Measurements from ENCODE around the gene CLDN2.
"Not testable (repeated sequence)": the region's sequence is repeated elsewhere in the genome, so short reads cannot be mapped to it uniquely, and the experiment has no call there.

Gene CLDN2

GRCh38 chrX:106919932-106920452 lies at the start of gene CLDN2:
CLDN2 (plus strand) TSS chrX:106920402; CDS start chrX:106928229, 7,827 bp downstream.
- DNase-seq (ENCODE audit: low read depth in 1 of 2, low spot score in 1 of 2) = no peak

DNA sequence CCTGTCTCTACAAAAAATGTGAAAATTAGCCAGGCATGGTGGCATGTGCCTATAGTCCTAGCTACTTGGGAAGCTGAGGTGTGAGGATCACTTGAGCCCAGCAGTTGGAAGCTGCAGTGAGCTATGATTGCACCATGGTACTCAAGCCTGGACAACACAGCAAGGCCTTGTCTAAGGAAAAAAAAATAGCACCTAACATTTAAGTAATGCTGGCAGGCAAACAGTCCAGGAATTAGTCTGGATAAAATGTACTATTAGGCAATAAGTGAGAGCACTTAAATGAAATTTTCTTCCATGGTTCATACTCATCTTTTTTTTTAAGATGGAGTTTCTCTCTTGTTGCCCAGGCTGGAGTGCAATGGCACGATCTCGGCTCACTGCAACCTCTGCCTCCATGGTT lies 47.4 kb upstream of the CLDN2 start:
- DNase-seq (ENCODE audit: low read depth in 1 of 2, low spot score in 1 of 2) = not testable (repeated sequence)

DNA sequence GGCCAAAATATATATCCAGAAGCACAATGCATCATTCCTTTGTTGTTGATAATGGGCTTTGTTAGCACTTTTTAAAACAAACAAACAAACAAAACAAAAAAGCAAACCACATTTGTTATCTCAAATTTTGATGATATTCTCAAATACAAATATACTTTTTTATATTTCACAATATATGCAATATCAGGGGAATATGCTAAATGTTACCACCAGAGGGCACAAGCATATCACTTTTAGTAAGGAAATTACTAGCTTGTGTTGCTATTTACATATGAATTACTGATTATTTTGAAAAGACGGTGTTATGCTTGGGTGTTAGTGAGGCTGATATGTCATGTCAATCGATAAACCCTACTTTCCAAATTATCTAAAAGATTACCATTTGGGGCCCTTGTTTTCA lies 46.1 kb upstream of the CLDN2 start:
- DNase-seq (ENCODE audit: low read depth in 1 of 2, low spot score in 1 of 2) = no peak

DNA sequence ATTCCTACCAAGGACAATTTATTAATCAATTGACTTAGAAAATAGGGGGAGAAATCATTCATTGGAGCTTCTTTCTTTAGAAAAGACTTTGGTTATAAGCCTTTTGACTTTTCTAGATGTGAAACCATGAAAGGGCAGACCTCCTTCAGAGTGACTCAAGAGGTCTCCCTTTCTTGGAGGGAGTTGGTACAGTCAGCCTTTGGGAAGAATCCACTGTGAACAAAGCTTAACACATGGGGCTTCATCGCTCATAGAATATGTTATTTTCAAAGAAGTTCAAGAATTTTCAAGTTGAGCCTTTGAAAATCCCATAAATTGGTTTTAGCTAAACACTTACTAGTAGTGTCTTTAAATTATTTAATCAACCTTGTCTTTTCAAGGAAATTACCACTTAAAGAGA lies 45.1 kb upstream of the CLDN2 start:
- DNase-seq (ENCODE audit: low read depth in 1 of 2, low spot score in 1 of 2) = no peak

DNA sequence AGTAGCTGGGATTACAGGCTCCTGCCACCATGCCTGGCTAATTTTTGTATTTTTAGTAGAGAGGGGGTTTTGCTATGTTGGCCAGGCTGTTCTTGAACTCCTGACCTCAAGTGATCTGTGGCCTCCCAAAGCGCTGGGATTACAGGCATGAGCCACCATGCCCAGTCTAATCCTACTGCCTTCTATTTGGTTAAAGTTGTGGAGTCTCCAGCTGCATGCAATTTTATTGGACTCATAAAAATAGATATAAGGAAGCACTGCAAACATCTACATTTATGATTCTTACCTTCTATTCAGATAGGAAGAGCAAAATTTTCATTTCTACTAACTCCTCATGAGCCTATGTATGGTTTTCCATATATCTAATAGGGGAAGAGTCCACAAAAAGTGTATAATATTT lies 30.7 kb upstream of the CLDN2 start:
- DNase-seq (ENCODE audit: low read depth in 1 of 2, low spot score in 1 of 2) = no peak

DNA sequence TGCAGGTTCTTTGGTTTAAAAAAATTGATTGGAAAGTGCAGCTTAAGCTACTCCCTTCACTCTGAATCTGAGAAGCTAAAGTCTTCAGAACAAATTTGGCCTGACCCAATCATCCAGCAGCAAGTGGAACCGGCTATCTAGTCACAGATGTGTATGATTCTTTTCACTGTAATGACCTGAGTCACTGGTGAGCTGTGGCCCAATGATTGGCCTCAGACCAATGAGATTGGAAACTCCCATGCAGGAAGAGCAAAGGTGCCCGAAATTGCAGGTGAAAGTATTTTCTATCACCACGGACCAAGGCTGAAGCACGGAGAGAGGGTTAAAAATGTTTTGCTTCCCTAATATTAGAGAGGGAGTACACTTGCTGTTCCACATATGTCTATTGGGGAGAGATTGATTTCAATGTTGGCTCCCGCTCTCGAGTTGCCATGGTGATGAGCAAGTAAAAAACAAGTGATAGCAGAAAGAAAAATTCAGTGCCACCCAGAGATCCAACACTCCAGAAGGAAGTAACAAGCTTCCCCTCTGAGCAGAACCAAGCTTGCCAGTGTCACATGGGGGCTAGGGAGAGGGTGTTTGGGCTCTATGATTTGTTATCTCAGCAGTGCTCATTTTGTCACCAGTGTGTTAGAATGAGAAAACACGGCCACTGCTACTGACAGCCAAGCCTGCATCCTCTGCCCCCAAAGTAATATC lies 28.3 kb upstream of the CLDN2 start:
- DNase-seq (ENCODE audit: low read depth in 1 of 2, low spot score in 1 of 2) = no peak

DNA sequence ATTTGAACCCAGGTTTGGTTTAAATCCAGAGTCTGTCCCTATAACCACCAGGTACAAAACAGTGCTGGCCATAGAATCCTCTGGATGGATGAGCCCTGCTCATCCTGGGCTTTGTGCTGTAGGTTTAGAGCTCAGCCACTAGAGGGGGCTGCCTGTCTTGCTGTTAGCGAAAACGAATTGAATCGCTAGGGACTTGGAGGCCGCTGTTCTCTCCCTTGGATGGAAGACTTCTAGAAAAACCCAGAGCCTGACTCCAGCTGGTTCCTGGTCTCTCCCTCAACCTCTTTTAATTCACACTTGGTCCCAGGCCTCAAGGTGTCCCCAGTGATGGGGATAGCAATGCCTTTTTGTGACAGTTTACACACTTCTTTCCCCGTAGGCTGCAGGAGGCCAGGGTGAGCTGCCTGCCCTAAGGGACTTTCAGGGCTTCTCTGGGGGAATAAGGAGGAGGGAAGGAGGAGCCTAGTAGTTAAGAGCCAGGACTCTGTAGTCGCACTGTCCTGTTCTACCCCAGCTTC lies 25.8 kb upstream of the CLDN2 start:
- DNase-seq (ENCODE audit: low read depth in 1 of 2, low spot score in 1 of 2) = peak in 1 of 2 donors; percentile 7

- no peak for DNase-seq (ENCODE audit: low read depth in 1 of 2, low spot score in 1 of 2)
Measured at GRCh38 chrX:106894978-106895452, 25.2 kb upstream of the CLDN2 start.

GRCh38 chrX:106897259-106897658 lies 22.9 kb upstream of the CLDN2 start:
- no peak for DNase-seq (ENCODE audit: low read depth in 1 of 2, low spot score in 1 of 2)

GRCh38 chrX:106898462-106898861 lies 21.7 kb upstream of the CLDN2 start:
- no peak for DNase-seq (ENCODE audit: low read depth in 1 of 2, low spot score in 1 of 2)

DNA sequence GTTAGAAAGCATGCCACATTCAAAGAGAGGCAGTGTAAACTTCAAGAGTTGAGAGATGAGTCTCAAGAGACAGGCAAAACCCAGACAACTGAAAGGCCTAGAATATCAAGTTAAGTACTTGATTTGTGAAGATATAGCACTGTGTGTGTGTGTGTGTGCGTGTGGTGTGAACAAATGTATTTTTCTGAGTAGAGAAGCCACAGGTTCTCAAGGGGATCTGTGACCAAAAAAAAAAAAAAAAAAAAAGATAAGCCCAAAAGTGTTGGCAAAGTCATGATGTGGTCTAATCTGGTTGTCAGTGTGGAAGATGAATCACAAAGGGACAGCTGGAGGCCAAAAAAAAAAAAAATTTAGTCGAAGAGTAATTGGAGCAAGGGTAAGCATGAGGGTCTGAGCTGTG lies 20.9 kb upstream of the CLDN2 start:
- DNase-seq (ENCODE audit: low read depth in 1 of 2, low spot score in 1 of 2) = no peak

DNA sequence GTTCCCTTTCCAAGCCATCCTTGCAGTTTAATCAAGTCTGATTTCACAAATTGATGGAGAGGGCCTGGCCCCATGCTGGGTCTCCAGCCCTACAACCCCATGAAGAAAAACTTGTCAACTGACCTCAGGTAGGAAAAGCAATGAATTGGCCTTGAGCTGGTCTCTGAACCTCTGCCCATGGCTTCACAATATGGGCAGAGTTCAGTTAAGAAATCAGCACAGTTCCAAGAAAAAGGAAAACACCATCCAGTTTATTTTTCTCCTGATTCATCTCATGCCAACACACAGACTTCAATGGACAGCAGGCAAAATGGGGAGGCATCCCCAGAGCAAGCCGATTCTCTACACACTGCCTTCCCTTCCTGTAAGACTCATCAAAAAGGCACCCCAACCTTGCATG lies 20.4 kb upstream of the CLDN2 start:
- no peak for DNase-seq (ENCODE audit: low read depth in 1 of 2, low spot score in 1 of 2)

GRCh38 chrX:106901341-106901740 lies 18.9 kb upstream of the CLDN2 start:
- DNase-seq (ENCODE audit: low read depth in 1 of 2, low spot score in 1 of 2) = no peak

- no peak for DNase-seq (ENCODE audit: low read depth in 1 of 2, low spot score in 1 of 2)
Measured at GRCh38 chrX:106901781-106902219, 18.4 kb upstream of the CLDN2 start.

DNA sequence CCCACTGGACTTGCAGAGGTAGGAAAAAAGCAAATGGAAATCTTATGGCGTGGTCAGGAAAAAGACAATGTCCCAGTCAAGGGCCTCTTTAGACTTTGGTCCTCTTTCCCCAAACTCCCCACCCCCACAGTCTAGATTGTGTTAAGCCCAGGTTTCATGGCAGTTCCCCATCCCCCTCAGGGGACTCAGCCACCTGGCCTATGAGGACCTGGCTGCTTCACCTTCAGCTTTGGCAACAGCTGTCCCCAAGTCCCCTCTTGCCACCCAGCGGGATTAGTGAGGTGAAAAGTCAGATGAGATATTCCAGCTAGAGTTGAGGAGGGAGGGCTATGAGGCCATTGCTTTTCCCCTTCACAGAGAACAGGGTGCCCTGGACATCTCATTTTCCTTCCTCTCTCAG lies 17.5 kb upstream of the CLDN2 start:
- DNase-seq (ENCODE audit: low read depth in 1 of 2, low spot score in 1 of 2) = no peak

DNA sequence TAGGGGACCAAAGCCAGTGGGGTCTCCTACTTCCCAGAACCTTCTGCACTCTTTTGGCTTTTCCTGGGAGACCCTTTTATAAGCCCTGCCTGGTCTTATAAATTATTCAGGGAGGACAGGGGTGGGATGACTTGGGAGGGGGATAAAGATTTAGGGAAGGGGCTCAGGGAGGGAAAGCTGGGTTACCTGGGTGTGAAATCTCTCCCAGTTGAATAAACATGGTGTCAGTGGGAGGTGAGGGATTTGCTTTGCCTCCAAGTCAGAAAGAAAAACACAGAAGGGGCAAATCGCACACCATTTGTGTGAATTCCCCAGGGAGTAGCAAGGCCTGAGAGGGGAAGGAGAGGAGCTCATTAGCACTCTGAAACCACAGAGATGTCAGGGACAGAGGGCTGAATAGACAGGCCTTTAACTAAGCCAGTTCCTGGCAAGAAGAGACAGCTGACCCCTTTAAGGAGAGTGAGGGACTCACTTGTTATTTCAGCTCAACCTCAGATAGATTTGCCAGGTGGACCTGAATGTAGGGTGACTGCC lies 16.8 kb upstream of the CLDN2 start, which contains the start of gene RIPPLY1:
Gene RIPPLY1, minus strand, starts transcription at position 51 of the 534 bp plus-strand sequence. CDS start 54 bp downstream, outside the sequence.
- no peak for DNase-seq (ENCODE audit: low read depth in 1 of 2, low spot score in 1 of 2)

GRCh38 chrX:106903856-106904528 lies 16.2 kb upstream of the CLDN2 start:
- DNase-seq (ENCODE audit: low read depth in 1 of 2, low spot score in 1 of 2) = no peak

GRCh38 chrX:106905064-106905708 lies 15.0 kb upstream of the CLDN2 start:
- DNase-seq (ENCODE audit: low read depth in 1 of 2, low spot score in 1 of 2) = no peak

GRCh38 chrX:106906361-106906760 lies 13.8 kb upstream of the CLDN2 start:
- DNase-seq (ENCODE audit: low read depth in 1 of 2, low spot score in 1 of 2) = no peak

DNA sequence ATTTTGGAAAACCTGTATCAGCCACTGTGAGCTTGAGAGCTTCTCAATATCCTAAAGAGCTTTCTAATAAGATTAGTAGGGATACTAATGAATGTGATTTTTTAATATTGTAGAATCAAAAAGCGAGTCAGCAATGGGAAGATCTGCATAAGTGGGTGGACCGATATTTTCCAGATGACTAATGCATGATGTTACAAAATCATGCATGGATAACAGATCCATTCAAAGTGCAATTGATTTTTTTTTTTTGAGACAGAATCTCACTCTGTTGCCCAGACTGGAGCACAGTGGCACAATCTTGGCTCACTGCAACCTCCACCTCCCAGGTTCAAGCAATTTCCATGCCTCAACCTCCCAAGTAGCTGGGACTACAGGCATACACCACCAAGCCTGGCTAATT lies 7.3 kb upstream of the CLDN2 start:
- DNase-seq (ENCODE audit: low read depth in 1 of 2, low spot score in 1 of 2) = no peak

- no peak for DNase-seq (ENCODE audit: low read depth in 1 of 2, low spot score in 1 of 2)
Measured at GRCh38 chrX:106917830-106918500, 2.2 kb upstream of the CLDN2 start.
